SK-N-MC (cell line): ENCODE measurements around the gene DHX8.

ENCODE experiments used
- DNase-seq: peaks from one replicate; pipeline ENCODE4 v3.0.0-alpha.2; 2011; ENCODE audit warnings: low read depth, low spot score
- H3K27ac ChIP-seq: fragments of 200-600 bp; sonication (generic); 2 replicates; pipeline ENCODE4 v1.5.1; 2016; ENCODE audit warnings: mixed run types
- H3K36me3 ChIP-seq: fragments of 200-600 bp; sonication (generic); 2 replicates; pipeline ENCODE4 v1.6.1; 2017; ENCODE audit warnings: antibody characterized with exemption, low read length, mixed read lengths; ENCODE audit not compliant: insufficient read depth
- H3K4me3 ChIP-seq: fragments of 200-600 bp; sonication (generic); 2 replicates; pipeline ENCODE4 v1.5.1; 2016
- H3K9ac ChIP-seq: fragments of 200-600 bp; sonication (generic); 2 replicates; pipeline ENCODE4 v1.8.0; 2017; ENCODE audit warnings: mixed run types, mixed read lengths; ENCODE audit not compliant: insufficient read length
- H3K9me3 ChIP-seq: fragments of 200-600 bp; sonication (generic); 2 replicates; pipeline ENCODE4 v1.6.1; 2017; ENCODE audit warnings: low read depth, mild to moderate bottlenecking, antibody characterized with exemption, low read length, moderate library complexity, mixed read lengths
- EZH2 ChIP-seq: fragments of 200-600 bp; sonication (generic); IDR thresholded peaks from one replicate; pipeline ENCODE4 v1.6.1; 2017; ENCODE audit warnings: antibody characterized with exemption
- FOXP2 ChIP-seq: optimal IDR thresholded peaks from 2 replicates; pipeline ENCODE3; 2011; ENCODE audit warnings: mild to moderate bottlenecking, moderate library complexity; ENCODE audit not compliant: insufficient read depth; ENCODE audit errors: extremely low read length, control extremely low read depth
- POLR2AphosphoS5 ChIP-seq: IDR thresholded peaks from 2 replicates; pipeline ENCODE4 v1.6.1; 2012; ENCODE audit warnings: mild to moderate bottlenecking, low read depth, low read length, borderline replicate concordance

Gene DHX8

DNA sequence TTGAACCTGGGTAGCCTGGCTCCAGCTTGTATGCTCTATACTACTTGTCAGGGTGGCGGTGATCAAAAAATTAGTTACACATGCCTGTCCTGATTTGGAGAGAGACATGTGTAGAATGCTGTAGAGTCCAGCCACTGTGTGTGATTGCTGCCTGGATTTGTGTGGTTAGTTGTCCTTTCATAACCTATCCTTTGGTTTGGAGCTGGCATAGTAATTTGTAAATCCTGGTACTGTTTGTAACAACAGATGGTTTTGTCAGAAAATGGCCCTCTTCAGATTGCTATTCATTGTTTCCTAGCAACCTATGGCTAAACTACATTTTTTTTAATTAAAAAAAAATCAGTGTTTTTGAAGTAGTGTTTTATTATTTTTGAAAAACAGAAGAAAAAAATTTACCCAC is 31.9 kb downstream of the DHX8 start:
- DNase-seq: no peak
- Histone ChIP-seq H3K36me3 (peaks cover 56% of the 10 kb centered on the region), H3K9ac (no peak overlapping the region), H3K9me3 (no peaks in the 10 kb centered on the region), H3K4me3 (no peak overlapping the region), H3K27ac (no peak overlapping the region)
- TF ChIP-seq EZH2: no peak
- TF ChIP-seq FOXP2: no peak
- TF ChIP-seq POLR2AphosphoS5: no peak

GRCh38 chr17:43517161-43517560 is 33.4 kb downstream of the DHX8 start:
- Histone ChIP-seq H3K9me3 (no peaks in the 10 kb centered on the region), H3K9ac (no peak overlapping the region), H3K27ac (no peak overlapping the region), H3K36me3 (peaks cover 68% of the 10 kb centered on the region), H3K4me3 (no peak overlapping the region)
- TF ChIP-seq POLR2AphosphoS5: no peak
- no peak for TF ChIP-seq FOXP2
- no peak for TF ChIP-seq EZH2
- no peak for DNase-seq

- H3K36me3 ChIP-seq: peaks cover 70% of the 10 kb centered on the region
- no peak overlapping the region for H3K4me3 ChIP-seq
- H3K9me3 ChIP-seq: no peaks in the 10 kb centered on the region
- TF ChIP-seq FOXP2: no peak
- no peak for TF ChIP-seq EZH2
- TF ChIP-seq POLR2AphosphoS5: no peak
- no peak for DNase-seq
- H3K27ac ChIP-seq: no peak overlapping the region
- no peak overlapping the region for H3K9ac ChIP-seq
Observed at GRCh38 chr17:43517615-43518386, 34.0 kb downstream of the DHX8 start.

DNA sequence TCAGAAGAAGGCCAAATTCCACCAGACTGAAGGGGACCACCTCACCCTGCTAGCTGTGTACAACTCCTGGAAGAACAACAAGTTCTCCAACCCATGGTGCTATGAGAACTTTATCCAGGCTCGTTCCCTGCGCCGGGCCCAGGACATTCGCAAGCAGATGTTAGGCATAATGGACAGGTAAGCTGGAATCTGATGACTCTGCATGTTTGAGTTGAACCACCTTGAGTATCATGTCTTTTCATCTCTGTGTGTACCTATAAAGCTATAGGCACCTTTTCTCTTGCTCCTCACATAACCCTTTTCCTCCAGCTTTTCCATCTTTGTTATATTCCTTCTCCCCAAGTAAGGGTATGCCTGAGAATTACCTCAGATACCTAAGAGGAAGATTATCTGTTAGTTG is 37.6 kb downstream of the DHX8 start:
- no peak overlapping the region for H3K27ac ChIP-seq

DNA sequence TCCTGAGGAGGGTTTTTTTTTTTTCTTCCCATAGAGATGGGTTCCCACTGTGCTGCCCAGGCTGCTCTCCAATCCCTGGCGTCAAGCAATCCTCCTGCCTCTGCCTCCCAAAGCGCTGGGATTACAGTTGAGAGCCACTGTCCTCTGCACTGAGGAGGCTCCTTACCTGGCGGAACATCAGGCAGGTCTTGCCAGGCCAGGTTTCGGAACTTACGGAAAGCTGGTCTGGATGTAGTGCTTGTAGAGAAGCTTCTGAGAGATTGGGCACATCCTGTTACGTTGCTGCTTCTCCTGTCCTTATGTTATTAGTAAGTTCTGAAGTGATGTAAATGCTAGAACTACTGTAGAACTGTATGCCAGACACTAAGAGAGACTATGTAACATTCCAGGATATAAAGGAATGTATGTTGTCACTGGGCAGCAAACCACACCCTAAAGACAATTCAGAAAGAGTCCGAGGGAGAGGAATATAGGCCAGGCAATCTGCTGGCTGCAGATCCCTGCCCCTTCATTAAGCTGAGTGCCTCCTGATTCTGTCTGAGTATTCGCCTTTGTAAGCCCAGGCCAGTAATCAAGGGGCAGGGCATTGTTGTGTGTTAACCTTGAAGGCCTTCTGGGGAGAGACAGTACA is 41.3 kb downstream of the DHX8 start:
- no peak for DNase-seq
- Histone ChIP-seq H3K9ac (no peak overlapping the region), H3K27ac (no peak overlapping the region), H3K4me3 (no peak overlapping the region), H3K9me3 (no peaks in the 10 kb centered on the region), H3K36me3 (peaks cover 48% of the 10 kb centered on the region)
- TF ChIP-seq EZH2 (no peak), POLR2AphosphoS5 (no peak), FOXP2 (no peak)

More for the DNA sequence above, 37.6 kb downstream of the DHX8 start:
- H3K36me3 ChIP-seq: peaks cover 75% of the 10 kb centered on the region
- TF ChIP-seq POLR2AphosphoS5 (no peak), EZH2 (no peak), FOXP2 (no peak)
- H3K9me3 ChIP-seq: no peaks in the 10 kb centered on the region
- H3K9ac ChIP-seq: no peak overlapping the region
- DNase-seq: no peak
- H3K4me3 ChIP-seq: no peak overlapping the region

DNA sequence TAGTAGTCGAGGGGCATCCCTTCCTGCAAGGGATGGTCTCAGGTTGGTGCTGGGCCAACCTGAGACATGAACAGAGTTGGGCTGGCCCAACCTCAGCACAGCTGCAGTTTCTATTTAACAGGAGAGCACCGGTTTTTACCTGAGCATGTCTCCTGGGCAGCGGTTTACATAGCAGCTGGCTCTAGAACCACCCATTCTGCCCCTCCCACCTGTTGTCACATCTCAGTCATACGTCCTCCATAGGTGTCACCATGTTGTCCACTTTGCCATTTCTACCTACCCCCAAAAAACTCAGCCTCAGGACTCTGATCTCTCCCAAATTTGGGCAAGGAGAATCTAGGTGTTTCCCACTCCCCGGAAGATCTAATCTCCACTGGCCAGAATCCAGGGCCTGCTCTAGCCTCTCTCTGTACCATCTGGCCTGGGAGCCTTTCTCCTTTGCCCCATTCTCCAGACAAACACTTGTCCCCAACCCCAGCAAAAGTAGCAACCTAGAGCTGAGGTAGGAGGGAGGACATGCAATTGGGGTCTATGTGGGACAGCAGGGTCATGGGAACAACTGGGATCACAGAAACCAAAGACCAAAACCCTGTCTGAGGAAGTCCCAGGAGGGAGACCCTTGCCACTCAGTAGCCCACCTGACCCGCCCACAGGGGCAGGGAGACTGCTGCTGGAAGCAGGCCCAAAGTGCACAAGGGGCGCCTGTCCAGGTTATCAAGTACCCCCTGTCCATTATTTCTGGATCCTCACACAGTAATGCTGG is 43.3 kb downstream of the DHX8 start:
- Histone ChIP-seq H3K27ac (no peak overlapping the region), H3K9me3 (no peaks in the 10 kb centered on the region), H3K36me3 (peaks cover 27% of the 10 kb centered on the region), H3K9ac (no peak overlapping the region), H3K4me3 (no peak overlapping the region)
- TF ChIP-seq EZH2 (no peak), POLR2AphosphoS5 (no peak), FOXP2 (no peak)
- no peak for DNase-seq

DNA sequence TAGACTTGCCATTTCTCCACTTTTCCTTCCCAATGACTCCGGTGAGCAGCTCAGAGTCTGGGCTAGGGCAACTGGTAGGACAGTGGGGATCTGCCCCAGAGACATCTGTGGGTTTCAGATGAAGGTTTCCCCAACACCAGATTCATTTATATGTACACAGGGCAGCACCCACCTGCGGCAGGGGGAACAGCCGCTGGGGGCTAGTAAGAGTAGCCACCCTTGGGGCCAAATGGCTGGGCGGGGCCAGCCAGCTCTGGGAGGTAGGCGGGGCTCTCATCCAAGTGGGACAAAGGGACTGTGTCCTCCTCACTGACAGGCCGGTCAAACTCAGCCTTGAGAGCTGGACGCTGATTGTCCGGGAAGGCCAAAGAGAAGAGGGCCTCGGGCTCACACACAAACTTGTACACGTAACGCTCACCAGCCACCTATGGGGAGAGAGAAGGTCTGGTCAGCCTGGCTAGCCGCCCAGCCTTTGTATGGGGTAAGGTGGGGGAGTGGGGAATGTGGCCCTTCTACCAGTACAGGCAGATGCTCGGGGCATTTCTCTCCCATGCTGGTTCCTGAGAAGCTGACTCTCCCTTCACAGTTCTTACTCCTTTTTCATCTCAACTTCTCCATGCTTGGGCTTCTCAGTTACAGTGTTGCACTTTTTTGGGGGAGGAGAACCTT is 44.7 kb downstream of the DHX8 start:
- no peak for DNase-seq
- no peak overlapping the region for H3K4me3 ChIP-seq
- peaks cover 18% of the 10 kb centered on the region for H3K36me3 ChIP-seq
- TF ChIP-seq EZH2 (no peak), POLR2AphosphoS5 (no peak), FOXP2 (no peak)
- H3K9me3 ChIP-seq: no peaks in the 10 kb centered on the region
- H3K27ac ChIP-seq: no peak overlapping the region
- no peak overlapping the region for H3K9ac ChIP-seq
